Sigmoid colon (tissue), 7 donors: ENCODE results near the gene KCNK2. TPM values are rescaled to one million over a fixed set of nuclear protein-coding genes. Genes with fewer than 3 reads are reported as not detected.

Source experiments
- DNase-seq: peaks from one replicate; pipeline ENCODE4 v3.0.0-alpha.2; 2019
- H3K27ac ChIP-seq, 4 donors: fragments of 200-600 bp; sonication (generic); one replicate each; pipeline ENCODE4 v1.5.1; 2016 to 2019; ENCODE audit warnings: mild to moderate bottlenecking in 1 of 4
- H3K27me3 ChIP-seq, 3 donors: fragments of 200-600 bp; sonication (generic); one replicate each; pipeline ENCODE4 v1.5.1; 2019; ENCODE audit warnings: mild to moderate bottlenecking in 1 of 3
- H3K36me3 ChIP-seq, 4 donors: fragments of 200-600 bp; sonication (generic); one replicate each; pipeline ENCODE4 v1.5.1; 2016 to 2019
- H3K4me1 ChIP-seq, 4 donors: fragments of 200-600 bp; sonication (generic); one replicate each; pipeline ENCODE4 v1.5.1; 2017 to 2019
- H3K4me3 ChIP-seq, 4 donors: fragments of 200-600 bp; sonication (generic); one replicate each; pipeline ENCODE4 v1.5.1; 2017 to 2019; ENCODE audit warnings: mild to moderate bottlenecking in 2 of 4, moderate library complexity in 1 of 4
- H3K9me3 ChIP-seq, 4 donors: fragments of 200-600 bp in 3 of 4; sonication (generic) in 3 of 4; one replicate each; pipeline versions ENCODE4 v1.5.1 to v1.6.1; 2013 to 2019
- EP300 ChIP-seq, 4 donors: sonication (generic); formaldehyde crosslinking; IDR thresholded peaks; one replicate each; pipeline ENCODE4 v1.6.1; 2017; ENCODE audit warnings: antibody characterized with exemption in 4 of 4
- POLR2A ChIP-seq, 2 donors: fragments of 450-650 bp; IDR thresholded peaks; one replicate each; pipeline ENCODE4 v1.6.1; 2016; ENCODE audit warnings: antibody characterized with exemption in 2 of 2, mild to moderate bottlenecking in 2 of 2, moderate library complexity in 2 of 2
- POLR2AphosphoS5 ChIP-seq, 4 donors: sonication (generic); formaldehyde crosslinking; IDR thresholded peaks; one replicate each; pipeline ENCODE4 v1.6.1; 2017; ENCODE audit warnings: antibody characterized with exemption in 4 of 4
- WGBS, 2 donors: extraction: QIAGEN DNeasy Blood & Tissue Kit; methylation state at CpG; one replicate each; pipeline ENCODE4 v1.1.7; 2013; 5-methylcytosine and 5-hydroxymethylcytosine counted together
- intact Hi-C: fragments of 100-400 bp; cut with DNase I; formaldehyde crosslinking; loops from one replicate; pipeline ENCODE4 v1.15.1; 2023
- polyA plus RNA-seq, 3 donors: library from polyadenylated mRNA; stranded (reverse); fragments of 200-250 nt; gene quantifications; one replicate each; pipeline ENCODE4 v1.2.3, GENCODE V29; 2013
- total RNA-seq, 4 donors: library from RNA; depleted of rRNA; stranded (reverse); fragments of >200 nt; gene quantifications; one replicate each; pipeline ENCODE4 v1.1.0, GENCODE V29; 2016
- TF ChIP-seq, protein P1 (sequence below), 4 experiments: fragments of 450-650 bp in 3 of 4; fragments of 200-600 bp in 1 of 4; IDR thresholded peaks; one replicate each; pipeline ENCODE4 v1.5.1; 2016 to 2019; ENCODE audit warnings: antibody characterized with exemption in 4 of 4, mild to moderate bottlenecking in 3 of 4, moderate library complexity in 2 of 4
- donor health status: healthy with polysubstance abuse.
- donor health status: Bipolar disorder and iron deficiency.
- donor health status: healthy.

Gene KCNK2
- total and polyA plus RNA-seq, 7 donors: 0.25 to 3.3 (median 0.75) TPM; not detected in 1

DNA sequence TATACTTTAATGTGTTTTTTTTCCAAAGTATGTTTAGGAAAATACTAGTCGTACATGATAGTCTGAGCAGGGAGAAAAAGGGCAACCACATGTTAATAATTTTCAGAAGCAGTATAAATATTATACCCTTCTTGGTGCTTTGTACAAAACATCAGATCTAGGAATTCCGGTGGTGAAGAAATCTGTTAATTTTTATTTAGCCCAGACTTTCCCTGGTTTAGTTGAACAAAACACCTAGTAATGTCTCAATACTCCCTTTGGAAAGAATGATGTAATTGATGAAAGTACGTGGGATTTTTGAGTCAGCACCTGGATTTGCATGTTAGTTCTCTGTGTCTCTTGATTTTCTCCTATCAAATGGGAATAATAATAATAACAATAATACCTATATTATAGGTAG, 38.4 kb upstream of the KCNK2 start:
- intact Hi-C loops: no loop called here
- DNase-seq: no peak
- H3K4me1 ChIP-seq: no peaks in the 10 kb centered on the region
- TF ChIP-seq EP300 (IDR thresholded peaks at IDR 0.05): no peak
- TF ChIP-seq POLR2AphosphoS5 (IDR thresholded peaks at IDR 0.05): no peak
- TF ChIP-seq, protein P1, sequence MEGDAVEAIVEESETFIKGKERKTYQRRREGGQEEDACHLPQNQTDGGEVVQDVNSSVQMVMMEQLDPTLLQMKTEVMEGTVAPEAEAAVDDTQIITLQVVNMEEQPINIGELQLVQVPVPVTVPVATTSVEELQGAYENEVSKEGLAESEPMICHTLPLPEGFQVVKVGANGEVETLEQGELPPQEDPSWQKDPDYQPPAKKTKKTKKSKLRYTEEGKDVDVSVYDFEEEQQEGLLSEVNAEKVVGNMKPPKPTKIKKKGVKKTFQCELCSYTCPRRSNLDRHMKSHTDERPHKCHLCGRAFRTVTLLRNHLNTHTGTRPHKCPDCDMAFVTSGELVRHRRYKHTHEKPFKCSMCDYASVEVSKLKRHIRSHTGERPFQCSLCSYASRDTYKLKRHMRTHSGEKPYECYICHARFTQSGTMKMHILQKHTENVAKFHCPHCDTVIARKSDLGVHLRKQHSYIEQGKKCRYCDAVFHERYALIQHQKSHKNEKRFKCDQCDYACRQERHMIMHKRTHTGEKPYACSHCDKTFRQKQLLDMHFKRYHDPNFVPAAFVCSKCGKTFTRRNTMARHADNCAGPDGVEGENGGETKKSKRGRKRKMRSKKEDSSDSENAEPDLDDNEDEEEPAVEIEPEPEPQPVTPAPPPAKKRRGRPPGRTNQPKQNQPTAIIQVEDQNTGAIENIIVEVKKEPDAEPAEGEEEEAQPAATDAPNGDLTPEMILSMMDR (IDR thresholded peaks at IDR 0.05): no peak
- TF ChIP-seq POLR2A (IDR thresholded peaks at IDR 0.05): no peak
- H3K9me3 ChIP-seq: no peaks in the 10 kb centered on the region
- H3K4me3 ChIP-seq: no peak overlapping the region
- H3K27me3 ChIP-seq: no peaks in the 10 kb centered on the region
- 72 to 94% methylated on average over 3 of the region's 3 CpGs for WGBS, 2 donors
- H3K36me3 ChIP-seq: no peaks in the 10 kb centered on the region
- H3K27ac ChIP-seq: no peak overlapping the region

- no peaks in the 10 kb centered on the region for H3K36me3 ChIP-seq
- WGBS, 2 donors: 69 to 82% methylated on average over 5 of the region's 5 CpGs
- H3K4me1 ChIP-seq: no peaks in the 10 kb centered on the region
- H3K27me3 ChIP-seq: no peaks in the 10 kb centered on the region
- TF ChIP-seq EP300 (IDR thresholded peaks at IDR 0.05): no peak
- TF ChIP-seq, protein P1 (IDR thresholded peaks at IDR 0.05): no peak
- TF ChIP-seq POLR2AphosphoS5 (IDR thresholded peaks at IDR 0.05): no peak
- no peak for TF ChIP-seq POLR2A (IDR thresholded peaks at IDR 0.05)
- no peak for DNase-seq
- H3K27ac ChIP-seq: no peak overlapping the region
- intact Hi-C loops: no loop called here
- no peaks in the 10 kb centered on the region for H3K9me3 ChIP-seq
- no peak overlapping the region for H3K4me3 ChIP-seq
Measured at GRCh38 chr1:215045698-215046308, 36.7 kb upstream of the KCNK2 start.

DNA sequence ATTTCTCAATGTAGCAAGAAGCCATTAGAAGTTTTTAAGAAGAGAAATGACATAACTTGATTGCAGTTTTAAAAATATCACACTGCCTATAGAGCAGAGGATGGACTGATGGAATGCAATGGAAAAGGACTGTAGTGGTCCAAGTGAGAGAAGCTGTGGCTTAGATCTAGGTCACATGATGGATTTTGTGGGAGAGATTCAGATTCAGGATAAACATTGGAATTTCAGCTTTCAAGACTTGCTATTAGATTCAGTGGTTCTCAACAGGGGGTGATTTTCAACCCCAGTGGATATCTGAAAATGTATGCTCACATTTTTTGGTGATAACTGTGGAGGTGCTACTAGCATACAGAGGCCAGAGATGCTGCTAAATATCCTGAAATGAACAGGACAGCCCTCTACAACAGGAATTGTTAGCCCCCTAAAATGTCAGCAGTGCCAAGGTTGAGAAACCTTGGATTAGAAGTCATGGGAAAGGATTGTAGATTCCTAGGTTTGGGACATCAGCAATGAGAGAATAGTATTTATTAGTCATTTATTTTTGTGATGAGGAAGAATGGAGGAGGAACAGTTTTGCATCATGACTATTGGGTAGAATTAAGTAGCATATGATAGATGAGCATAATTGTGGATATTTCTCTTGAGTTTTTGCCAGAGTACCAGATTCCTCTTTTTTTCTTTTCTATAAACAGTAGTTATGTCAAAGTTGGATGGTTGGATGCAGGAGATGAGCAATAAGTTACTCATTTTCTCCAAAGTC, 30.1 kb upstream of the KCNK2 start:
- Histone ChIP-seq H3K36me3 (no peaks in the 10 kb centered on the region), H3K27ac (no peak overlapping the region), H3K4me3 (no peak overlapping the region), H3K27me3 (peaks cover 0 to 3% (median 0%) of the 10 kb centered on the region in 3 donors), H3K9me3 (no peaks in the 10 kb centered on the region), H3K4me1 (no peaks in the 10 kb centered on the region)
- TF ChIP-seq, protein P1 (IDR thresholded peaks at IDR 0.05): no peak
- TF ChIP-seq POLR2AphosphoS5 (IDR thresholded peaks at IDR 0.05): no peak
- TF ChIP-seq EP300 (IDR thresholded peaks at IDR 0.05): no peak
- no peak for TF ChIP-seq POLR2A (IDR thresholded peaks at IDR 0.05)
- intact Hi-C loops: no loop called here
- DNase-seq: no peak

DNA sequence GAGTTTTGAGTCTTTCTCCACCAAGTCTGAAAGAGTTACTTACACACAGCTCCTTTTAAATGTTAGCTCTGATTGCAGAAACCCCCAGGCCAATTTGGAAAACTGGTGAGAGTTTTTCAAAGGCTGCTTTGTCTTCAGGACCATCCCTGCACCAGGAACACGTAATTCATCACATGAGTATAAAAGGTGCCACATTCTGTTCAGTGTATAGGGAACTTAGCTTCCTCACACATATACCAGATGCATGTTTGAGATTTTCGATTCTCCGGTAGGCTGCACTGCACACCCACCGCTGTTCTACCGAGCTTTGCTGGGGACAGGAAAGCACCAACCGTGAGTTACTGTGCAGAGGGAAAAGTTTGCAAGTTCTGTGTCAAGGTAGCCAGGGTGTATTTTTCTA, 28.3 kb upstream of the KCNK2 start:
- TF ChIP-seq POLR2A (IDR thresholded peaks at IDR 0.05) (no peak), EP300 (IDR thresholded peaks at IDR 0.05) (no peak), POLR2AphosphoS5 (IDR thresholded peaks at IDR 0.05) (no peak)
- TF ChIP-seq, protein P1 (IDR thresholded peaks at IDR 0.05): no peak
- Histone ChIP-seq H3K27me3 (peaks cover 0 to 3% (median 0%) of the 10 kb centered on the region in 3 donors), H3K36me3 (no peaks in the 10 kb centered on the region), H3K9me3 (no peaks in the 10 kb centered on the region), H3K4me3 (no peak overlapping the region), H3K4me1 (no peaks in the 10 kb centered on the region), H3K27ac (no peak overlapping the region)
- intact Hi-C loops: no loop called here
- DNase-seq: no peak
- WGBS, 2 donors: 88 to 89% methylated on average over 6 of the region's 6 CpGs
